Measurements from ENCODE around the gene OSBPL10.

GRCh38 chr3:31804251-31805051, 176.6 kb downstream of the OSBPL10 start:
- no peak for TF ChIP-seq ZNF565 (CRISPR knock-in tag; conservative IDR thresholded peaks at IDR 0.05; ENCODE audit: low read depth)
- no peak for TF ChIP-seq ZFP30 (CRISPR knock-in tag; IDR thresholded peaks at IDR 0.05)
- no peak for TF ChIP-seq OSR1 (CRISPR knock-in tag; IDR thresholded peaks at IDR 0.05)
- TF ChIP-seq PATZ1 (CRISPR knock-in tag; IDR thresholded peaks at IDR 0.05; ENCODE audit: borderline replicate concordance), result no peak
- no peak for TF ChIP-seq CSDC2 (CRISPR knock-in tag; IDR thresholded peaks at IDR 0.05)
- TF ChIP-seq RARB (CRISPR knock-in tag; IDR thresholded peaks at IDR 0.05), result no peak
- TF ChIP-seq PPARA (CRISPR knock-in tag; IDR thresholded peaks at IDR 0.05; ENCODE audit: borderline replicate concordance), result no peak
- no peak for TF ChIP-seq ZFP3 (CRISPR knock-in tag; IDR thresholded peaks at IDR 0.05)
- no peak for TF ChIP-seq ARNTL (CRISPR knock-in tag; IDR thresholded peaks at IDR 0.05; ENCODE audit: borderline replicate concordance, low read depth)
- no peak for TF ChIP-seq CREB5 (CRISPR knock-in tag; IDR thresholded peaks at IDR 0.05; ENCODE audit: low read depth)
- no peak for TF ChIP-seq BACH2 (CRISPR knock-in tag; IDR thresholded peaks at IDR 0.05; ENCODE audit: borderline replicate concordance)
- no peak for TF ChIP-seq SNAI2 (CRISPR knock-in tag; IDR thresholded peaks at IDR 0.05)

Measured in SK-N-SH treated with all-trans-retinoic acid at 6 μM for 48 hours (cell line).